Ecto neural progenitor cell (in vitro differentiated cells): ENCODE data around the gene KRT1.

Experiments
- DNase-seq: peaks from one replicate; pipeline ENCODE4 v3.0.0-alpha.2; 2018; ENCODE audit warnings: low spot score

KRT1 gene

GRCh38 chr12:52698651-52699340 is 18.6 kb upstream of the KRT1 start:
- DNase-seq = no peak

GRCh38 chr12:52697058-52697582 is 16.9 kb upstream of the KRT1 start:
- no peak for DNase-seq

- no peak for DNase-seq
These were observed 16.4 kb upstream of the KRT1 start for GRCh38 chr12:52696588-52696987.

- no peak for DNase-seq
These were observed 14.8 kb upstream of the KRT1 start for GRCh38 chr12:52695039-52695438.

GRCh38 chr12:52694151-52694550 is 13.9 kb upstream of the KRT1 start:
- no peak for DNase-seq

GRCh38 chr12:52693261-52693660 is 13.1 kb upstream of the KRT1 start:
- no peak for DNase-seq

GRCh38 chr12:52692254-52692653 is 12.0 kb upstream of the KRT1 start:
- peak; percentile 82 for DNase-seq

GRCh38 chr12:52691841-52692150 is 11.6 kb upstream of the KRT1 start:
- no peak for DNase-seq

- peak; percentile 77 for DNase-seq
These were observed 11.1 kb upstream of the KRT1 start for GRCh38 chr12:52691076-52691840.

- no peak for DNase-seq
These were observed 10.3 kb upstream of the KRT1 start for GRCh38 chr12:52690351-52691075.

GRCh38 chr12:52689936-52690335 is 9.7 kb upstream of the KRT1 start:
- DNase-seq = no peak

GRCh38 chr12:52689239-52689638 is 9.0 kb upstream of the KRT1 start:
- DNase-seq = no peak

GRCh38 chr12:52688481-52688880 is 8.3 kb upstream of the KRT1 start:
- DNase-seq = no peak

- no peak for DNase-seq
These were observed 7.5 kb upstream of the KRT1 start for GRCh38 chr12:52687497-52688385.

GRCh38 chr12:52686756-52687487 is 6.7 kb upstream of the KRT1 start:
- no peak for DNase-seq

- DNase-seq = no peak
These were observed 5.9 kb upstream of the KRT1 start for GRCh38 chr12:52686063-52686462.

GRCh38 chr12:52685406-52685890 is 5.2 kb upstream of the KRT1 start:
- DNase-seq = no peak

- DNase-seq = no peak
These were observed 4.2 kb upstream of the KRT1 start for GRCh38 chr12:52684431-52684830.

- no peak for DNase-seq
These were observed 3.5 kb upstream of the KRT1 start for GRCh38 chr12:52683575-52684300.

GRCh38 chr12:52682938-52683574 is 2.8 kb upstream of the KRT1 start:
- no peak for DNase-seq
